Activated CD8-positive, alpha-beta memory T cell treated with anti-CD3 and anti-CD28 coated beads for 1 hour (primary cell): Measurements from ENCODE around the gene ANKRD63.

ENCODE experiments used
- DNase-seq, 2 donors: peaks; one replicate each; pipeline ENCODE4 v3.0.0-alpha.2; 2020; ENCODE audit warnings: low read depth in 1 of 2; ENCODE audit errors: extremely low read depth in 1 of 2

ANKRD63 gene

DNA sequence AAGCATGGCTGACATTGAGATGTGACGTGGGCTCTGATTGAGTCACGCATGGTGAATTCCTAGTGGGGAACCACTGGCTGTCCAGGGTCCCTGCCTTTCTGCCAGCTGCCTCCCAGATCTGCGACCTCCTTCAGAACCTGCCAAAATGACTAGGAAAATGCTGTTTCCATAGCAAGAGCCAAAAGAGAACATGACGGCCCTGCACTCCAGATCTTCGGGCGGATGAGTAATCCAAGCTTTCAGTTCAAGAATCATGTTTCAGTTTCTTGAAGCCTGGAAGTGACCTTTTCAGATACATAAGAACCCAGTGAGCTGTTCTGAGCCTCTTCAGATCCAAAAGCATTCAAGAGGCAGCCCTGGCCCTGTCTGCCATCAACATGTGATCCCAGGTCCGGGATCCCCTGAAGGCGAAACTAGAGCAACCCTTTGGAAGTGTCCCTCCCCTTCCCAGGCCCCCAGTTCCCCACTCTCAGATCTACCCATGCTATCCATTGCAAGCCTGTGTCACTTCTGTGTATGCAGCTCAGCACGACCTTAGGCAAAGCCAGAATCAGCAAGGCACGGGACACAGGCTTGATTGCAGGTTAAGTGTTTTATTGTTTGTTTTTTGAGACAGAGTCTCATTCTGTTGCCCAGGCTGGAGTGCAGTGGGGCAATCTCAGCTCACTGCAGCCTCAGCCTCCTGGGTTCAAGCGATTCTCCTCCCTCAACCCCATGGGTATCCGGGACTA is 19.7 kb downstream of the ANKRD63 start:
- DNase-seq, result no peak

DNA sequence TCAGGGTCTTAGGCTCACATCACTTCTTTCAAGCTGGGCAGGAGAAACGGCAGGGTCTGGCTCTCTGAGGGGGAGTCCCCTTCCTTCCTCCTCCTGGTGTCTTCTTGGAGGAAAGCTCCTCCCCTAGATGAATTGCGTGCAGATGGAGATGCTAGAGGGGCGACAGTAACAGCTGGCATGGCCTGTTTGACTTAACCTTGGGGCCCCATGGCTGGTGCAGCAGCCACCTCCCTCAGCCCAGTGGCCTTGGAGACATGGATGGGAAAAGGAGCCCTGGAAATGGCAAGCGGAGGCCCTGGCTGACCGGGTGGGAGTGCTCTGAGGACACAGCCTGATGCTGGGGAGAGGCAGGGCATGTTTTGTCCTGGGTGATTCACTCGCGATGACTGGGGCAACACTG is 23.8 kb downstream of the ANKRD63 start:
- DNase-seq, result no peak

DNA sequence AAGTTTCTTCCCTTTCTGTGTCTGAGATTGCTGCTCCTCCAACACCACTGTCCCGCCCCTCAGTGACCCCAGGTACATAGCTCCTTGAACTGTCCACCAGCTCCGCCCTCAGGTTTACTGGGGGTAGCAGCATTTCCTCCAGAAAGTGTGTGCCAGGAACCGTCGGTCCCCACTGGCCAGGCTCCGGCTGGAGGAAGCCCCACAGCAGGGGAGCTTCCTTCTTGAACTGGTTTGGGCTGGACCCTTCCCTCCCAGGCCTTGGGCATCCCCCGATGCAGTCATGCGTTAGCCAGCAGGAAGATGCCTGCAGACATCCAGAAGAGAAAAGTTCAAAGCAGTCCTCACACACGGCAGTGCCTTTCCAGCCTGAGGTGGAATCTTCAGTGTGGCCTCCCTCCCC is 24.3 kb downstream of the ANKRD63 start:
- no peak for DNase-seq

DNA sequence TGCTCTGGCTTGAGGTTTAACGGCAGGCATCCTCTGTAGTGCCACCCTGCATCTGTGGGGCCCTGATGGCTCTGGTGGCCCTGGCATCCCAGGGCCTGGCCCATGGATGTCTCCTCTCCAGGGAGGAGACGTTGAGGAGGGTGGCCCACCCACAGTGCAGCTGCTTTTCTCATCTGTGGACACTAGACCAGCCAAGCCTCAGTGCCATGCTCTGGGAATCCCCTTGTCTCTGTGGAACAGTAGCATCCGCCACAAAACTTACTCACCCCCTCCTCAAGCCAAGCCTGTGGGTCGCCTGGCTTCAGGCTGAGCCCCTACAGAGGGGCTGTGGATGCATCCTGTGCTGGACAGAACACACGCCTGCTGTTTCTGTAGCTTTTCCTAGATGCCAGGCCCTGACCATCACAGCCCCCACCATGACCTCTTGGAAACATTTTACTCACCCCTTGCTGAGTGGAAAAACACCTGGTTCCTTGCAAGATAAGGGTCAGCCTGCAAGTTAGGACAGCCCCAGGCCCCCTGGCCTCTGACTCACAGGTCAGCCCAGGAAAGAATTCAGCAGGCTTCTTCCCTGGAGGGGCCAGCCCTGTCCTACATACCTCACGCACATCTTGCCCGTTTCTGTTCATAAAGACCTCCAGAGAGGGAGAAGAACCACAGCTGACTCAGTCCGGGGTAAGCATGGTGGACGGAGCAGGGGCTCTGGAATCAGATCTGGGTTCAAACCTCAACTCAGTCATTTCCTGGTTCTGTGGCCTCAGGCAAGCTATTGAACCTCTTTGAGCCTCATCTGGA is 25.0 kb downstream of the ANKRD63 start:
- no peak for DNase-seq

DNA sequence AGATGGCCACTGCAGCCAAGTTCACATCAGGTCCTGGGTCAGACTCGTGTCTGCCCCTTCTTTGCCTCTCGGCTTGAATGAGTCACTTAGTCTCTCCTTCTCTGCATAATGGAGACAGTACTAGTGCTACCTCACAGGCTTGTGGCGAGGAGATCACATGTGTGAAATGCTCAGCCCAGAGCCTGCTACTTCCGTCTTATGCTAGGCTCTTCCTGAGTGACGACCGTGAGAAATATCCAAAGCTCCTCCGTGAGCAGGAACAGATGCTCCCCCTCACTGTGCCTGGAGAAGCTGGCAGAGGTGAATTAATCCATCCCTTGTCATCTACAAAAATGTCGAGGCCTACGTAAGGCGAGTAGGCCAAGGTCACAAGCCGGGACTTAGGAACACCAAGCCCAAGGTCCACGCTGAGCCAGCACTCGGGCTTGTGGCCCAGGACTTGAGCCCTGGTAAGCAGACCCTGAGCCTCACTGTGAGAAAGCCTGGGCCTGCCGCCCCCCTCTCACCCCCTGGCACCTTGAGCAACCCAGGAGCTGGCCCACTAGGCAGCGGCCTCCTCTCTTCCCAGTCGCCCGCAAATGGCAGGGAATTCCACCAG is 26.1 kb downstream of the ANKRD63 start:
- no peak for DNase-seq

DNA sequence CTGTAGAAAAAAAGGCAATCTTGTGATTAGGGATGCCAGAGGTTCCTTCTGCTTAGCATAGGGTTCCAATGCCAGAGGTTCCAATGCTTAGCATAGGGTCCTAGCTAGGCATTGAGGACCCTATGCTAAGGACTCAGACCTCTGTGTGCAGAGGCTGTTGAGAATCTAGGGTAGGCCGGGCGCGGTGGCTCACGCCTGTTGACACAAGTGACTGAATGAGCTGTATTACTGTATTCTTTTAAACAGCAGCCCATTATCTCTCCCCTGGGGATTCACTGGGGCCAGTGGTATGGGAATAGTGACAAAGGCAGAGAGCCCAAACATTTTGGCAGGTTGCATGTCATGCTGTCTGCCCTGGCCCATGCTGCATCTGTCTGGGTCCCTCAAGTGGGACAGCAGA is 27.8 kb downstream of the ANKRD63 start:
- DNase-seq, result no peak

DNA sequence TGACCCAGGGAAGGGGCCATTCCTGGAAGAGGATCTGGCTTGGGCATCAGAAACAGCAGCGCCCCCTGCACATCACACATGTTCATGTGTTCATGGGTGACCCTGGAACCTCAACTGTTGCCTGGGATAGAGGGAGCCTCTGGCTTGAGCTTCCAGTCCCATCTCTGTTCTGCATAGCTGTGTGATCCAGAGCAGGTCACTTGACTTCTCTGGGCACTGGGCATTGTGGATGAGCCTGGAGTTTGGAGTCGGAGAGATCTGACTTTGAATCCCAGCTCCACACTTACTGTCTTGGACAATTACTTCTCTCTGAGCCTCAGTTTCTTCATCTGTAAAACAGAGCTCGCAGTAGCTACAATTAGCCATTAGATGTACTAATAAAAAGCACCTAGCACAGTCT is 28.4 kb downstream of the ANKRD63 start:
- DNase-seq, result no peak

DNA sequence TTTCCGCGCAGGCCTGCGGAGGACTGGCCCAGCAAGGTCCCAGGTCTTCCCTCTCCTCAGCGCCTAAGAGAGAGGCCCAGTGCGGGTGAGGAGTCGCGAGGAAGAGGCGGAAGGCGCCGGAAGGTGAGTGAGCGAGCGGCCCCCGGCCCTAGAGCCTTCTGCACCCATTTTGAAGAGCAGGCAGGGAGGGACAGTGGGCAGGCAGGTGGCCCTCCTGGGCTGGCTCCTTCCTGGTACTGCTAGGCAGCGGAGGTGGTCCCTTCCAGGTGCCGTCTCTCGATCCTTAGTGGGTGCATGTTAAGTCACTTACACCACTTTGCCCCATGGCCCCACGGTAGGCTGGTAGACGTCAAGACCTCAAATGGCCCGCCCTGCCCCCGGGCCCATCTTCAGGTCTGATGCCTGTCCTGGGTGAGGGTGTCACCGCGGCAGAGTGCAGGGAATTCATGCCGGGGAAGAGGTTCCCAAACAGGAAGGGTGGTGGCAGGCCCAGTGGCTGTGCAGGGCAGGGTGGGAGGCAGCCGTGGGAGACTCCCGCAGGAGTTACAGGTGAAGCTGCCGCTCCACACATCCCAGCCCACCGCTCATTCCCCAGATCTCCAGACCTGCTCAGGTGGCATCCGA is 29.6 kb downstream of the ANKRD63 start:
- DNase-seq, result no peak

DNA sequence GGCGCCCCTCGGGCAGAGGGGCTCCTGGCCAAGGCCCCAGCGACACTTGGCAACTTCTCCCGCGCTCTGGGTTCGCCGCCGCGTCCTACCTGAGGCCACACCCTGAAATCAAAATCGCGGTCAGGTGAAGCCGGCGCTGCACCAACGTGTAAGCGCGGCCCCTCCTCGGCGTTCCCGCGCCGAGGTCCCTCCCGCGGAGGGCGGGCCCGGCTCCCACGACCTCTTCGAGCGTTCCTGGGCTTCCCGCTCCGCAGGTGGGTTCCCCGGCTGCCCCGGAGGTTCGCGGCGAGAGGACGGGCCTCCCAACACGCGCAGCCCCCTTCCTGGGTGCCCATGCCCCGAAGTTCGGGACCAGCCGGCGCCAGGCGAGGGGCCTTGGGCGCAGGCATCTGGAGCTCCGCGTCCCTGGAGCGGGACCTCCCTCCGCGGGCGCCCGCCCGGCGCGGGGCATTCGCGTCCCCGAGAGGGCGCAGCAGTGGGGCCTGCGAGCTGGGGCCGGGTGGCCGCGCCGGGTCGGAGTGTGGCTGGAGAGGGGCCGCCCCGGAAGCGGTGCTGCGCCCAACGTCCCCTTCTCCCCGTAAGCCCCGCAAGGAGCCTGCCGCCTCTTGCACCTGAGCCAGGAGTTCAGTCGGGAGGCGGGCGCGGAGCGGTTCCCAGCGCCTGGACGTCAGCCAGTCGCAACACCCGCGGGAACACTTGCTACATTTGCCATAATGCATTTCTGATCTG is 30.3 kb downstream of the ANKRD63 start:
- DNase-seq, result no peak

DNA sequence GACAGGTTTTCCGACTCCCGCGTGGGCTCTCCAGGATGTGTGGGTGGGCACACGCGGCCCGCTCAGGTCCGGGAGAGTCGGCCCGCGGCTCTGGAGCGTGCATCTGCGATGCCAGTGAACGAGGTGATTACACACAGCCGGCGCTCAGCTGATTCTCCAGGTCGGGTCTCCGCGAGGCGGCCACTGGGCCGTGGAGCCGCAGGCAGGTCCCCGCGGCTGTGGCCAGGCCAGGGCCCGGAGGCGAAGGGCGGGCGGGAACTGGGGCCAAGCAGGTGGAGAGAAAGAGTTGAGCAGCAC is 30.8 kb downstream of the ANKRD63 start:
- no peak for DNase-seq

DNA sequence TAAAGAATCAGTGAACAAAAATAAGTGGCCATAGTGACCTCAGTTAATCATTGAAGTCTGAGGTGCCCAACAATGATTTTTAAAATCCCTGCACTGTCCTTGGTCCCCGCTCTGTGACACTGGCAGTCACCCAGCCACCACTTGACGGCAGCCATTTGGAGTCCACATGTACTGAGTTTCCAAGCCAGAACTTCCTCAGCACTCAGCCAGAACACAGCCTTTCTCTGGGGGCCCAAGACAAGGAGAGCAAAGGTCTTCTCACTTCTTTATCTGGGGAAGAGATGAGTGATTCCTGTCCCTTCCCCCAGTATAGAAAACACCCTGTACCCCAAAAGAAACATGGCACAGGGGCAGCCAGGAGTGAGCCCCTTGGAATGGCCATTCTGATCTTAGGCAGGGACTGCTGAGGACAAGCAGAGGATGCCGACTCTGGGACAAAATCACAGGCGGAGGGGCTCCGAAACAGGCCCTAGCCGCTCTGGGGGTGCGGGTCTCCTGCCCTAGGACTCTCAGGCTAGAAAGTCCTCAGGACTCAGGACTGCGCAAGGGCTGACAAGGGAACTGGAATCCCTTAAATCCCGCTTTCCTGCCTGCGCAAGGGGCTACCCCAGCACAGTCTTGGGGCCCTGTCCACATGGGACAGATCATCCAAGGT is 31.3 kb downstream of the ANKRD63 start:
- DNase-seq, result no peak

DNA sequence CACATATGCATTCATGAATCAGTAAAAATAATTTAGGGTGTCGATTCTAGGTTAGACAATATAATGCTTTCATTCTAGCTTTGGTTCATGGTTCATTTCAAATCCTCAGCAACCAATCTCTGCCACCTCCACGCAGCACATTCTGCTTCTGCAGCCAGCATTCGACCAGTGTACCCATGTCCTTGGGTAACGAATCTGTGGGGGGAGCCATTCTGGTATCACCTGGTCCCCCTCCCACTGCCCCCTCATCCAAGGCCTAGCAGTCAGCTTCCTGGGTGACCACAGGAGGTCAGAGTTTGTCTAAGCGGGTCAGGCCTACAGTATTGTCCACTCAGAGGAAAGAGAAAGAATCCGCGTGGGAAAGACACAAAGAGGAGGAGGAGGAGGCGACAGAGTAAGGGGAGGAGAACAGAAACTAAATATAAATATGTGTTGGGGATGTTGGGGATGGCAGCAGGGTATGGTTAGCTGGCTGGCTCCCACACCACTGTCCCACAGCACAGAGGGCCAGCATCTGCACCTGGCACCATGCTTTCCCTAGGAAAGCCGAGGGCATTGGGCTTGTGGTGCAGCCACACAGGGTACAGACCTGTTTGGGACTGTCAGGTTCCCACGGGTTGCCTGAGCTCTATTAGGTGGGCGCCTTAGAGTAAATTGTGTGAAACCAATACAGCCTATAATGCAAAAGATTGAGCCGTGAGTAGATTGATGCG is 31.9 kb downstream of the ANKRD63 start:
- DNase-seq, result no peak

DNA sequence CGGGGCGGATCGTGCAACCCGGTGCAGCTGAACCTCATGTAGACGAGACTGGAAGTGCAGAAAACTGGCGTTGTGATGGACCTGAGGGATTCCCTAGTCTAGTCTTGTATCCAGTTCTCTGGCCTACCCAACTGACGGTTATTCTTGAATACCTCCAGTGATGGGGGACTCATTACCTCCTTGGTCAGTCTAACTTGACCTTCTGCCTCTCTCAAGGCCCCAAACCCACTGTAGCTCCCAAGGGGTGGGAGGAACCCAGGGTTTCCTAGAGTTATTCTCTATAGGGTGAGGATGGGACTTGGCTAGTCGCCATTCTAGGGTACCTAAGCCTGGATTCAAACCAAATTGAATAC is 32.6 kb downstream of the ANKRD63 start:
- DNase-seq, result no peak

DNA sequence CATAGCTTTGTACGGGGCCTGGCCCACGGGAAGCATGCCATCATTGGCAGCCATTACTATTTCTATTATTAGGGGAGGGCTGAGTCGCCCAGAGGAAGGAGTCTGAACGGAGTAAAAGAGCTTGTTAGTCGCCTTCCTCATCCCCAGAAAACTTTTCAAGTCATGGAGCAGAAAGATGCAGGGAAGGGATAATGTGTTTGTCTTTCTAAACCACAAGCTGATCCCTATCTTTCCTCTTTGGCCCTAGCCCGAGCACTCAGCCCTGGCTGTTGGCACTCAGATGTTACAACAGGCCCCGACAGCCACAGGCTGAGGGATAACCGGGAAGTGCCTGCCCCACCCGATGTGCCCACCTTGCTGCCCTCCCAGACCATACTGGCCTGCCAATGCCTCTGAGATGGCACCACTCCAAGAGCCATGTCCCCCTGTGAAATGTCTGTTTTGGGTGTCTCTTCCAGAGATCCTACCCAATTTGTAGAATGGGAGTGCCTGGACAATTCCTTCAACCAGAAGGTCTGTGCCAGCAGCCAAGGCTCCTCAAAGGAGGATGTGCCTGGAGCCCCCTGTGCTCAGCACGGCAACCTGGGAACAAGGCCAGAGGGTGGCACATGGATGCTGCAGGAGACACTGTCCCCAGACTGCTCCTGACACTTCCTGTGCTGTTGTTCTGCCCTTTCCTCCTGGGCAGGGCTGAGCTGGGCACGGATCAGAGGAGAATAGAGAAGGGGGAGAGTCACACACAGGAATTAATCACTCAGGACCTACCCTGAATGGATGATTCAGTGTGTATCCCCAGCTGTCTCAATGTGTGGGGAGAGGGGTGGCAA is 33.2 kb downstream of the ANKRD63 start:
- no peak for DNase-seq

DNA sequence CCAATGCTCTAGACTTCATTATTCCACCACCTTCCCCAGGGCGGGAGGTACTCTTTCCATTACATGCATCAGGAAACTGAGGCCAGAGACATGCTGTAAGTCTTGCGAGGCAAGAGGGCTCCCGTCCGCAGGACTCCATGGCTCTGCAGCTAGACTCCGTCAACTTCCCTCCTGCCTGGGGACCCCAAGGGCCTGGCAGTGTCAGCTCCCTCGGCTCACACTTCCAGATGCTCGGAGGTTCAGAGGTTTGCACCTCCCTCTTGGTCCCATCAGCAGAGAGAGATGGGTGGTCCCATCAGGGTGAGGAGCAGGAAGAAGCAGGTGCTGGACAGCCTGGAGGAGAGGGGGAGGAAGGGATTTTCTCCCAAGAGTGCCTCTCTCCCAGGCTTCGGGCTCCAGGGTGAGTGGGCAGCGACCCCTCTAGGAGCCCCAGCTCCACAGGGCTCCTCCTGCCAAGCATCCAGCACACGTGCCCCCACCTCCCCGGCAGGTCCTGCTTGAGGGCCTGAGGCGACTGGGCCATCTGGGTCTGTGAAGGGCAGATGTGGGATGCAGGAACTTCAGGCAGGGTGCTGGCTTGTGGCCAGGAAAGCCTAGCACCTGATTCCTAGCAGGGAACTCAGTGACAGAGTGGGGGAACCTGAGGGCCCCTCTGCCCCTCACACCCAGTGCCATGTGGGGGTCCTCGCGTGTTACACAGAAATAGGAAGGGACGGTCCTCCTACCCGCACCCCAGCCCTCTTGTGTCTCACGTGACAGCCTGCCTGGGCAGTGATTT is 34.7 kb downstream of the ANKRD63 start:
- DNase-seq, result no peak

DNA sequence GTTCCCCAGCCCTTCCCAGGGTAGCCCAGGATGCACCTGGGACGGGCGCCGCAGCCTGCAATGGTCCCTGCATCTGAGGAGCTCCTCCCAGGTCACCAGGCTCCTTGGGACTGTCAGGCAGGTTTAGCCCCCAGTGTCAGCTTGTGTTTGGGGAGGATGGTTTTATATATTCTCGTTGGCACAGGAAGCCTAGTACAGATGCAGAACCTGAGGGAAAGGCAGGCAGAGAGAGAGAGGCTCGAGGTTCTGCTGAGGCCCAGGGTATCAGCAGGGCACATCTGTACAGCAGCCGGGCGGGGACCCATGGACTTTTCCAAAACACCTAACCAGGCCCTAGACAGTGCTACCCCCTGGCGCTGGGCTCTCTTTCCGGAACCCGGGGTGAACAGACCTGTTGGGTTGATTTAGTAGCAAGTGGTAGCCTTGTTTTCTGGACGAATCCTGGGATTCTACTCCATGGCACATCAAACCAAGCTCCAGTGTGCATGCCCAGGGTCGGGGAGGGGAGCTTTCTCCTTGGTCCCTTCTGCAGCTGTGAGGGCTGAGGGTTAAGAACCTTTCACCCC is 35.4 kb downstream of the ANKRD63 start:
- no peak for DNase-seq

DNA sequence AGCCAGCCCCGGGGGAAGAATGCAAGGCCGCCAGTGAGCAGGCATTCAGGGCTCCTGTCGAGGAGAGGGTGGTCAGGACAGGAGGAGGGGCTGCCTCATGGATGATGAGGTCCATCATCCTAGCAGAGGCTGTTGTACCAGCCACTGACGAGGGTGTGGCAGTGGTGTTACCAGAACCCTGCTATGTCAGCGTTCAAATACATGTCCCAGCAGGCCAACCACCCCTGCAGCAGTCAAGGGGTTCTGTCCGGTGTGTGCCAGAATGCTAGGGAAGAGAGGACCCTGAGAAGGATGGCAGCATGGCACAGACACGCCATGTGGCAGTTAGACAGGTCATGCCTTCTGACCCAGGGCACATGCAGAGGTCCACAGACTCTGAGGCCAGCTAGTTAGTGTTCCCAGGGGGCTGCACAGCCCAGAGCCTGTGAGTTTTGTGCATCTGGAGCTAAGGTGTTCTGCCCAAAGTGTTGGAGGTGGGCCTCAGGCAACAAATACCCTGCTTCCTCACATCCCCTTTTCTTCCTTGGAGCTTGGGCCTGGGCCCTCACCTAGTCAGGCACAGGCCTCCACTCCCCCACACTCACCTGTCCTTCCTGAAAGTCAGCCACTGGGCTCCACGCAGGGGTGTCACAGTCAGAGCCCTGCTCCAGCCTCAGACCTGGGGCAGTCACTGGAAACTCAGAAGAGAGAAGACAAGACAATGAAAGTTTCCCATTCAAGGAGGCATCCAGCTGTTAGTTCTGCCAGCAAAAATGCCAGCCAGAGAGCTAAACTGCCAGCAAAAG is 36.2 kb downstream of the ANKRD63 start:
- DNase-seq, result no peak
